Measurements from ENCODE around the gene GAD2.

DNA sequence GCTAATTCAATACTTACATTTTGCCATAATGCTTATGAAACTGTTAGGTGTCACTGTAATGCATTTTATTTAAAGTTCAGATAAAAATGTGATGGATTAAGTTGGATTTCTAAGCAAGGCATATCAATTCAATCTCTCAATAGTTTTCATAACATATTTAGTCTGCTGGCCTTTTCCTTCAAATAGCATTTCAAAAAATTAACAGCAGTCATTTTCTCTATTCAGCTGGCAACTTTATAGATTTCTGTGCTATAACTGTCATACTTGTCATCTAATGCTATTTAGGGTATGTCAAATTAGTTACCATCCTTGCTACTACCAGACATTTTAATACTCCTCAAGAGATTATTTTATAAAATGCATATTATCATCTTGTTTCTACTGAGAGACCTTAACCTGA lies 4.3 kb downstream of the GAD2 start:
- TF ChIP-seq, protein P1, sequence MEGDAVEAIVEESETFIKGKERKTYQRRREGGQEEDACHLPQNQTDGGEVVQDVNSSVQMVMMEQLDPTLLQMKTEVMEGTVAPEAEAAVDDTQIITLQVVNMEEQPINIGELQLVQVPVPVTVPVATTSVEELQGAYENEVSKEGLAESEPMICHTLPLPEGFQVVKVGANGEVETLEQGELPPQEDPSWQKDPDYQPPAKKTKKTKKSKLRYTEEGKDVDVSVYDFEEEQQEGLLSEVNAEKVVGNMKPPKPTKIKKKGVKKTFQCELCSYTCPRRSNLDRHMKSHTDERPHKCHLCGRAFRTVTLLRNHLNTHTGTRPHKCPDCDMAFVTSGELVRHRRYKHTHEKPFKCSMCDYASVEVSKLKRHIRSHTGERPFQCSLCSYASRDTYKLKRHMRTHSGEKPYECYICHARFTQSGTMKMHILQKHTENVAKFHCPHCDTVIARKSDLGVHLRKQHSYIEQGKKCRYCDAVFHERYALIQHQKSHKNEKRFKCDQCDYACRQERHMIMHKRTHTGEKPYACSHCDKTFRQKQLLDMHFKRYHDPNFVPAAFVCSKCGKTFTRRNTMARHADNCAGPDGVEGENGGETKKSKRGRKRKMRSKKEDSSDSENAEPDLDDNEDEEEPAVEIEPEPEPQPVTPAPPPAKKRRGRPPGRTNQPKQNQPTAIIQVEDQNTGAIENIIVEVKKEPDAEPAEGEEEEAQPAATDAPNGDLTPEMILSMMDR (IDR thresholded peaks at IDR 0.05) = no peak
- TF ChIP-seq EP300 (IDR thresholded peaks at IDR 0.05) (no peak), POLR2AphosphoS5 (IDR thresholded peaks at IDR 0.05) (no peak)
